HG02870 (cell line): Measurements from ENCODE around the gene ADI1.
A peak's percentile ranks its signal among the peaks of the same experiment; 100 is the strongest.

Experiments used
- ATAC-seq: cut with Tn5 transposase; IDR thresholded peaks from one replicate; pipeline ENCODE4 v1.9.1; 2021; ENCODE audit warnings: mild to moderate bottlenecking, moderate library complexity; ENCODE audit not compliant: unreplicated experiment

Gene ADI1, protein sequence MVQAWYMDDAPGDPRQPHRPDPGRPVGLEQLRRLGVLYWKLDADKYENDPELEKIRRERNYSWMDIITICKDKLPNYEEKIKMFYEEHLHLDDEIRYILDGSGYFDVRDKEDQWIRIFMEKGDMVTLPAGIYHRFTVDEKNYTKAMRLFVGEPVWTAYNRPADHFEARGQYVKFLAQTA

GRCh38 chr2:3519255-3520205 lies at the start of gene ADI1:
Gene ADI1, minus strand, starts transcription at chr2:3519531. Its CDS starts 44 bp downstream, at chr2:3519487.
- ATAC-seq = peak; percentile 60

DNA sequence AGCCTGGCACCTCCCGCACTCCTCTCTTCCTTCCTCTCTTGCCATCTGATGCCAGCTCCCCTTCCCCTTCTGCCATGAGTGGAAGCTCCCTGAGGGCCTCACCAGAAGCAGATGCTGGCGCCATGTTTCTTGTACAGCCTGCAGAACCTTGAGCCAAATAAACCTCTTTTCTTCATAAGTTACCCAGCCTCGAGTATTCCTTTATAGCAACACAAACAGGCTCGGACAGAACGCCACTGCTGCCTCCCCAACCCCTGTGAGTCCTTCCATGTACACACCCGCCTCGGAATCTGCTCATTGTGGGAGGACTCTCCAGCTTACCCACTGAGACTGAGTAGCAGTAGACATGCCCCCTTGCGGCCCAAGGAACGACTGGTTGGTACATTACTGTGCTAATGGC lies 47.5 kb upstream of the ADI1 start:
- no peak for ATAC-seq

DNA sequence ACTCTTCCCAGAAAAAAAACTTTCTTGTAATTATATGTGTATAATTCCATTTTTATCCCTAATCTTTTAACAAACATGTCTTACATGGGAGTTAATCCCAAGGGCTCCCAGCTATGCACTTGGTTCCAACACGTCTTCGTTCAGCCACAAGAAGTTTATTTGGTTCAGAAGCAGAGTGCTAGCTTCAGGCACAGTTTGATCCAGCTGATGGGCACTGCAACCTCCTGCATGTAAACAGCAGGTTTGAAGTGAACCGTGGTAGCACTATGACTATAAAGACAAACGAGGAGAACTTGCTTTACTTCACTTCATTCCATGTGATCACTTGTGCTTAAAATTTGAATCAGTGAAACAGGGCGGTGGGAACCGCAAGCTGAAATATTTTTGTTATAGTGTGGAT lies 45.8 kb upstream of the ADI1 start:
- ATAC-seq = no peak

DNA sequence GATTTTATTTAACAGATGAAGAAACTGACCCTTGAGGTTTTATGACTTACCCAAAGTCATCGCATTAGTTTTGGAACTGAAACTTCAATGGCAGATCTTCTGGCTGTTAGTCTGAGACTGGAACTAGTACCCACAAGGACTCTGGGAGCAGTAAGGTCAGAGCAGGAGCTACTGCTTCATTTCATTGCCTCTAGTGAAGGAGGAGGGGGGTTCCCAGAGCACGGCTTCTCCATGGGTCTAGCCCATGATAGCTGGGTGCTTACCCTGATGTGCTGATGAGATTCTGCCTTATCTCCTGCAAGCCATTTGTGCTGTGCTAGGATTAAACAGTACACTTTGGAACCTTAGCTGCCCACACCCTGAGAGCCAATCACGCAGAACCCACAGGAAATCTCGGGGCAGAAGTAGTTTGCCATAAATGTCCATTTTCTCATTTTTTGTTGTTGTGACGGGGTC lies 44.2 kb upstream of the ADI1 start:
- ATAC-seq = peak; percentile 39

- peak; percentile 94 for ATAC-seq
Observed at GRCh38 chr2:3558205-3559014, 39.1 kb upstream of the ADI1 start, which contains the start of gene RNASEH1. Gene RNASEH1, minus strand, starts transcription at chr2:3558333. Its CDS starts 73 bp downstream, at chr2:3558260.

DNA sequence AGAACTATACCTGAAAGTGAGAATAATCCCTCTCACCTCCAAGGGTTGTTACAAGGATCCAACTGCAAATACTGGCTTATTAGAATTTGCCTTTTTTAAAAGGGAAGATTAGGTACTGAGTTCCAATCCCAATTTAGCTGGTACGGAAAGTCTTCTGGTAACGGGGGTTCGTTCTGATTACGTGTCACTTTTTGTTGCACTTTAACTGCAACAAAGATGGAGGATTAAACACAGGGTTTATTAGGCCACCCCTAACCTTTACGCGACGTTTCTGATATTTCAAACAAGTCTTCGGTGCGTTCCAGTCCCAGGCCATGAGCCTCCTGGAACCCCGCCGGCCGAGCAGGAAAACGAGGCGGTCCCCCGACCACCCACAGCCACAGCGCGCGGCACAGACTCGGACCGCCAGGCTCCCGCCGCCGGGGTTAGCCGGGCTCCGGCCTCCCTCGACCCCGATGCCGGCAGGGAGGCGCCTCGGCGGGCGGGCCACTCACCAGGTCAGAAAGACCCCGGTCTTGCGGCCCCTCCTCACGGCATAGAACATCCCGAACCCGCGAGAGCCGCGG lies 38.4 kb upstream of the ADI1 start:
- ATAC-seq = peak; percentile 19

DNA sequence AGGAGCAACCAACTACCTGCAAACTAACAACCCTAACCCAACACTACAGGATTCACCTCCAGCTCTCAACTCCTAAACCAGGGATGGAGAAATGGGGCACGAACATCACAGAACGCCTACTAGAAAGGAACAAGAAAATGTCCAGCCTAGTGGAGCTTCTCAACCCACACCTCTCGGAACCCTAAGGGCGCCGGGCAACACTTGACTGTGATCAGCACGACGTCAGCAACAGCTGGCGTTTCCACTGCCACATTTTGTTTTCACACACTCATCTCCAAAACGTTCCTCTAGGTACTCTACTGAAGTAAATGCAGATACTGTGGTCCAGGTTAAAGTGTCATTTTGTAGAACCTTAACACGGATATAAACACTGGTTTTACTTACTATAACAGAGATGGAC lies 34.6 kb upstream of the ADI1 start:
- no peak for ATAC-seq

- no peak for ATAC-seq
Observed at GRCh38 chr2:3547915-3548314, 28.6 kb upstream of the ADI1 start.

- no peak for ATAC-seq
Observed at GRCh38 chr2:3545788-3546478, 26.6 kb upstream of the ADI1 start.

DNA sequence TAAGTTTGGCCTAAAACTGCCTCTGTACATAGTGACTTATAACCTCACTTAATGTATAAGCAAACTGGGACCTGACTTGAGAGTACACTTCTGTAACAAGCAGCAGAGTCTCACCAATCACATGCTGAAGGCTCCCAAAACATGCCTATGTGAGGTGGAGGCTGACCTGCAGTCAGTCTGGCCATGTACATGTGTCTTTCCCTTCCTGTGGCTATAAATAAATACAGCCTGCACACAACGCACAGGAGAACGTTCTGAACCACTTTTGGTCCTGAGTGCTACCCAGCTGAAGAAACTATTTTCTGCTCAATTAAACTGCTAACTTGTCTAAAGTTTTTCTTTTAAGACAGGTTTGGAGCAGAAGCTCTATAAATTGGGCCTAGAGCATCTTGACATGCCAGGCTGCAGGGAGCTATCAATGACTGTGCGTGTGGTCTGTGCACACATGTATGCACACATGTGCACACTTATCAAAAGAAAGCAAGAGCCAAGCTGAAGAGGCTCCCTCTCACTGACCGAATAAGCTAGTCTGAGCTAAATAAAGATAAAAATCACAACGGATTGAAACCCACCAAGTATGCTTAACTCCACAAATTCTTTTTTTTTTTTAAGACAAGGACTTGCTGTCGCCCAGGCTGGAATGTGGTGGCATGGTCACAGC lies 23.8 kb upstream of the ADI1 start:
- ATAC-seq = no peak

DNA sequence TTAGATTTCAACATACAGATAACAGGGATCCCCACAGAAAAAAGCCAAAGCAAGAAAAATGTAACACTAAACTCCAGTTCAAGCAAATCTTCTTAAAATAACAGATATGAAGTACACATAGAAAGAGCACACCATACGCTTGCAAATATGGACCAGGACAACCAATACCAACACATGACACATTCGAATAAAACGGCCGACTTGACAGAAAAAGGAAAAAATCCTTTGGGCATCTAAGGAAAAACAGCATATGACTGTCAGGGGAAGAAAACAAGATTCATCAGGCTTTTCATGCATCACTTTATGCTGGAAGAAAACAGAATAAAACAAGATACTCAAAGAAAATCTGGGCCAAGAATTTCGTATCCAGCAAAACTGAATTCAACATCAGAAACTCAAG lies 22.8 kb upstream of the ADI1 start:
- no peak for ATAC-seq

DNA sequence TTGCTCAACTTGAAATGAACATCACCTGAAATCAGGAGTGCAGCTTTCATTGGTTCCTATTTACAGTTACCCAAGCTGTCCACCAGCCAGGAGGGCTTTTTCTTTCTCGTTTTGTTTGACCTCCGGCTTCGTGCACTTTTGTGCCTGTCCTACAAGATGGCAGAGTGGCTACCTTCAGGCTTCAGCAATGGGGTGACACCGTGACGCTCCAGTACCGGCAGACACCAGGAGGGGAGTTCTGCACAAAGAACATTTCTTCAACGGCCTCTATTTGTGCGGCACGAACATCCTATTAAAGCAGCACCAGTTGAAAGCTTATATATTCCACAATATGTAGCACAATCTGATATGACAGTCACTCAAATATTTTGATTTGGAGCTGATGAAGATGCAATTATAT lies 20.5 kb upstream of the ADI1 start:
- ATAC-seq = no peak

- peak; percentile 47 for ATAC-seq
Observed at GRCh38 chr2:3536682-3537632, 17.6 kb upstream of the ADI1 start.

GRCh38 chr2:3535794-3536681 lies 16.7 kb upstream of the ADI1 start:
- ATAC-seq = peak; percentile 67

GRCh38 chr2:3535467-3535793 lies 16.1 kb upstream of the ADI1 start:
- peak; percentile 12 for ATAC-seq

- no peak for ATAC-seq
Observed at GRCh38 chr2:3534251-3534814, 15.0 kb upstream of the ADI1 start.

DNA sequence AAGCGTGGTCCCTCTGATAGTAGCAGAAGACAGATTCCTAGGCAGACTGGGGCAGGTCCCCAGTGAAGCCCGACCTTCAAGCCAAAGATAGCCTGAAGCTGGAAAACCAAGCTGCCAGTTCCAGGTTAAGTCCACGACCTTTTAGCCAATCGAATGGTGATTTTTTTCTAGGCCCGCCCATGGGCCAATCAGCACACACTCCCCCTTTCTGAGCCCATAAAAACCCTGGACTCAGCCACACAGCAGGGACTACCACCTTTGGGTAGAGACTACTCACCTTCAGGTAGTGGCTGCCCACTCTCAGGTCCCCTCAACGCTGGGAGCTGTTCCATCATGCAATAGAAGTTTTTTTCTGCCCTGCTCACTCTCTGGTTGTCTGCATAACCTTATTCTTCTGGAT lies 14.5 kb upstream of the ADI1 start:
- ATAC-seq = no peak
